HEK293T (cell line): ENCODE data around the gene SLC2A14.

Experiments
- BHLHE40 ChIP-seq: fragments of 450-650 bp; IDR thresholded peaks from 2 replicates; pipeline ENCODE4 v1.6.1; 2016; ENCODE audit warnings: mild to moderate bottlenecking, moderate library complexity, borderline replicate concordance
- CTBP1 ChIP-seq: fragments of 450-650 bp; IDR thresholded peaks from 2 replicates; pipeline ENCODE4 v1.6.1; 2016; ENCODE audit warnings: borderline replicate concordance
- ELF4 ChIP-seq: fragments of 450-650 bp; IDR thresholded peaks from 2 replicates; pipeline ENCODE4 v1.6.1; 2017; ENCODE audit warnings: antibody characterized with exemption
- FOXA1 ChIP-seq: fragments of 450-650 bp; IDR thresholded peaks from 2 replicates; pipeline ENCODE4 v1.6.1; 2016; ENCODE audit warnings: mild to moderate bottlenecking
- FOXK2 ChIP-seq: fragments of 450-650 bp; IDR thresholded peaks from 2 replicates; pipeline ENCODE4 v1.6.1; 2016; ENCODE audit warnings: mild to moderate bottlenecking
- FOXM1 ChIP-seq: fragments of 450-650 bp; IDR thresholded peaks from 2 replicates; pipeline ENCODE4 v1.6.1; 2017; ENCODE audit warnings: mild to moderate bottlenecking, borderline replicate concordance
- HDGF ChIP-seq: fragments of 450-650 bp; IDR thresholded peaks from 2 replicates; pipeline ENCODE4 v1.6.1; 2017; ENCODE audit warnings: antibody characterized with exemption, borderline replicate concordance
- LEF1 ChIP-seq: fragments of 450-650 bp; IDR thresholded peaks from 2 replicates; pipeline ENCODE4 v1.6.1; 2017; ENCODE audit warnings: mild to moderate bottlenecking, borderline replicate concordance
- NFRKB ChIP-seq: fragments of 450-650 bp; IDR thresholded peaks from 2 replicates; pipeline ENCODE4 v1.6.1; 2016; ENCODE audit warnings: mild to moderate bottlenecking, moderate library complexity
- TARDBP ChIP-seq: fragments of 450-650 bp; IDR thresholded peaks from 2 replicates; pipeline ENCODE4 v1.6.1; 2016
- TF ChIP-seq, protein P1 (sequence below): fragments of 450-650 bp; IDR thresholded peaks from 2 replicates; pipeline ENCODE4 v1.6.1; 2016

DNA sequence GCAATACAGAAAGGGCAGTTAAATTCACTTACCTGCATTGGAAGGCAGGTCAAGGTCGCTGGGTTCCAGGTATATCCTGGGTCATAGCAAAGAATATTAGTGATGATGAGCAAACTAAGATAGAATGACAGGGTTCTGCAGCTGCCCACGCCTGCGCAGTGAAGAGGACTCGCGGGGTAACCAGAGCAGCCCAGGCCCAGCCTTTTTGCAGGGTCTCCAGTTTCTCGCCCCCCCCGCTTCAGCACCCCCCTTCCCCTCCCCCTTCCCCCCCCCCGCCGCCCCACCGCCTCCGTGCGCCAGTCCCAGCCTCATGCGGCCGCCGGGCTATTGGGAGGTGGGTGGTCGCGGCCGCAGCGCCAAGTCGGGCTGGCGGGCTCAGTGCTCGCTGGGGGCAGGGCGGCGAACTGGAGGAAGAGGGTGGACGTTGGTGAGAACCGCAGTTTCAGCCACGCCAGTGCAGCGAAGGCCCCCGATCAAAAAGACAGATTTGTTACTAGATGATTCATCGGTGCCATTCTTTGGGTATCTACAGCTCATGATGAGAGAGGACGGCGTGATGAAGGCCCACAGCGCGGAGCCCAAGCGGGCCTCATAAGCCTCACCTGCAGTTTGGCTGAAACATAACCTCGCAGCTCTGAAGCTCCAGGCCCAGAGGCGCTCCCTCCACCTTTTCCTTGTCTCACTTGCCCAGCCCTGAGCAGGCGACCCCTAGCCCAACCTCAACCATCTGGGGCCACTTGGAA, 43.1 kb upstream of the SLC2A14 start:
- TF ChIP-seq ELF4 = no peak
- TF ChIP-seq, protein P1, sequence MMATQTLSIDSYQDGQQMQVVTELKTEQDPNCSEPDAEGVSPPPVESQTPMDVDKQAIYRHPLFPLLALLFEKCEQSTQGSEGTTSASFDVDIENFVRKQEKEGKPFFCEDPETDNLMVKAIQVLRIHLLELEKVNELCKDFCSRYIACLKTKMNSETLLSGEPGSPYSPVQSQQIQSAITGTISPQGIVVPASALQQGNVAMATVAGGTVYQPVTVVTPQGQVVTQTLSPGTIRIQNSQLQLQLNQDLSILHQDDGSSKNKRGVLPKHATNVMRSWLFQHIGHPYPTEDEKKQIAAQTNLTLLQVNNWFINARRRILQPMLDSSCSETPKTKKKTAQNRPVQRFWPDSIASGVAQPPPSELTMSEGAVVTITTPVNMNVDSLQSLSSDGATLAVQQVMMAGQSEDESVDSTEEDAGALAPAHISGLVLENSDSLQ = no peak
- TF ChIP-seq LEF1 = no peak
- no peak for TF ChIP-seq NFRKB
- TF ChIP-seq TARDBP = no peak
- TF ChIP-seq FOXA1 = no peak
- no peak for TF ChIP-seq CTBP1
- no peak for TF ChIP-seq BHLHE40
- TF ChIP-seq HDGF = no peak
- no peak for TF ChIP-seq FOXK2
- TF ChIP-seq FOXM1 = no peak
